ENCODE results near the gene GNAT2.

The GNAT2 gene

GRCh38 chr1:109625176-109625575, 5.8 kb upstream of the GNAT2 start:
- peaks cover 46% of the 10 kb centered on the region for H3K4me1 Mint-ChIP-seq
- H3K4me3 Mint-ChIP-seq: no peak overlapping the region
- H3K27me3 Mint-ChIP-seq: no peaks in the 10 kb centered on the region
- peak overlapping the region in 1 of 2 donors; percentile 27 for H3K27ac Mint-ChIP-seq
- no peak for DNase-seq
- no peak for ATAC-seq
- no peaks in the 10 kb centered on the region for H3K9me3 Mint-ChIP-seq

GRCh38 chr1:109624201-109625010, 5.0 kb upstream of the GNAT2 start:
- Mint-ChIP-seq H3K4me1 (peaks cover 51% of the 10 kb centered on the region), H3K27ac (peak overlapping the region; percentile 87 to 95), H3K9me3 (no peaks in the 10 kb centered on the region), H3K27me3 (no peaks in the 10 kb centered on the region), H3K4me3 (peak overlapping the region; percentile 55 to 76)
- no peak for ATAC-seq
- no peak for DNase-seq

- H3K4me3 Mint-ChIP-seq: peak overlapping the region; percentile 55 to 76
- ATAC-seq: no peak
- peak overlapping the region; percentile 81 to 85 for H3K27ac Mint-ChIP-seq
- no peaks in the 10 kb centered on the region for H3K9me3 Mint-ChIP-seq
- H3K27me3 Mint-ChIP-seq: no peaks in the 10 kb centered on the region
- DNase-seq: no peak
- H3K4me1 Mint-ChIP-seq: peaks cover 59% of the 10 kb centered on the region
Measured at GRCh38 chr1:109623601-109624161, 4.3 kb upstream of the GNAT2 start.

GRCh38 chr1:109622895-109623294, 3.5 kb upstream of the GNAT2 start:
- no peak for DNase-seq
- no peak for ATAC-seq
- peak overlapping the region in 1 of 2 donors; percentile 91 for H3K27ac Mint-ChIP-seq
- peak overlapping the region; percentile 13 to 96 for H3K4me3 Mint-ChIP-seq
- H3K4me1 Mint-ChIP-seq: peaks cover 63% of the 10 kb centered on the region
- H3K9me3 Mint-ChIP-seq: no peaks in the 10 kb centered on the region
- no peaks in the 10 kb centered on the region for H3K27me3 Mint-ChIP-seq

GRCh38 chr1:109622137-109622892, 2.9 kb upstream of the GNAT2 start:
- Mint-ChIP-seq H3K27me3 (no peaks in the 10 kb centered on the region), H3K4me1 (peaks cover 68% of the 10 kb centered on the region)

GRCh38 chr1:109621379-109622136, 2.1 kb upstream of the GNAT2 start:
- peak; percentile 24 for ATAC-seq
- no peak for DNase-seq
- H3K4me3 Mint-ChIP-seq: peak overlapping the region; percentile 96 to 97
- H3K9me3 Mint-ChIP-seq: no peaks in the 10 kb centered on the region
- peak overlapping the region; percentile 71 to 94 for H3K27ac Mint-ChIP-seq
- peaks cover 76% of the 10 kb centered on the region for H3K4me1 Mint-ChIP-seq
- no peaks in the 10 kb centered on the region for H3K27me3 Mint-ChIP-seq

More at GRCh38 chr1:109622137-109622892, 2.9 kb upstream of the GNAT2 start:
- Mint-ChIP-seq H3K9me3 (no peaks in the 10 kb centered on the region), H3K4me3 (peak overlapping the region; percentile 96 to 97), H3K27ac (peak overlapping the region; percentile 71 to 83)
- DNase-seq (no peak), ATAC-seq (no peak)

GRCh38 chr1:109620841-109621286, 1.4 kb upstream of the GNAT2 start:
- peaks cover 83% of the 10 kb centered on the region for H3K4me1 Mint-ChIP-seq
- ATAC-seq: peak; percentile 90

GRCh38 chr1:109620401-109620791, 980 bp upstream of the GNAT2 start:
- H3K9me3 Mint-ChIP-seq: no peaks in the 10 kb centered on the region
- DNase-seq (peak in 1 of 2 donors; percentile 16), ATAC-seq (peak; percentile 1)
- peak overlapping the region; percentile 94 to 97 for H3K27ac Mint-ChIP-seq
- H3K27me3 Mint-ChIP-seq: no peaks in the 10 kb centered on the region
- H3K4me3 Mint-ChIP-seq: peak overlapping the region; percentile 96 to 97
- peaks cover 81% of the 10 kb centered on the region for H3K4me1 Mint-ChIP-seq

More at GRCh38 chr1:109620841-109621286, 1.4 kb upstream of the GNAT2 start:
- Mint-ChIP-seq H3K27ac (peak overlapping the region; percentile 94 to 97), H3K9me3 (no peaks in the 10 kb centered on the region), H3K4me3 (peak overlapping the region; percentile 96 to 97), H3K27me3 (no peaks in the 10 kb centered on the region)
- peak; percentile 88 to 96 for DNase-seq

GRCh38 chr1:109618661-109619575, 498 bp downstream of the GNAT2 start:
- Mint-ChIP-seq H3K27ac (peak overlapping the region; percentile 94 to 97), H3K4me1 (peaks cover 67% of the 10 kb centered on the region), H3K27me3 (no peaks in the 10 kb centered on the region), H3K9me3 (no peaks in the 10 kb centered on the region), H3K4me3 (peak overlapping the region; percentile 96 to 97)
- no peak for DNase-seq
- no peak for ATAC-seq

- Mint-ChIP-seq H3K27me3 (no peaks in the 10 kb centered on the region), H3K4me1 (peaks cover 51% of the 10 kb centered on the region), H3K4me3 (no peak overlapping the region), H3K9me3 (no peaks in the 10 kb centered on the region), H3K27ac (no peak overlapping the region)
- DNase-seq: no peak
- ATAC-seq: peak; percentile 17
Measured at GRCh38 chr1:109617291-109617801, 2.1 kb downstream of the GNAT2 start.

- Mint-ChIP-seq H3K27ac (no peak overlapping the region), H3K4me1 (peaks cover 42% of the 10 kb centered on the region), H3K4me3 (no peak overlapping the region), H3K9me3 (no peaks in the 10 kb centered on the region), H3K27me3 (no peaks in the 10 kb centered on the region)
- ATAC-seq: no peak
- no peak for DNase-seq
Measured at GRCh38 chr1:109616391-109616790, 3.0 kb downstream of the GNAT2 start.

GRCh38 chr1:109615879-109616278, 3.5 kb downstream of the GNAT2 start:
- peaks cover 40% of the 10 kb centered on the region for H3K4me1 Mint-ChIP-seq

GRCh38 chr1:109613361-109614147, 5.9 kb downstream of the GNAT2 start:
- Mint-ChIP-seq H3K4me1 (peaks cover 25% of the 10 kb centered on the region), H3K27ac (no peak overlapping the region), H3K9me3 (no peaks in the 10 kb centered on the region), H3K27me3 (no peaks in the 10 kb centered on the region), H3K4me3 (no peak overlapping the region)
- DNase-seq: no peak
- ATAC-seq: no peak

More at GRCh38 chr1:109615879-109616278, 3.5 kb downstream of the GNAT2 start:
- Mint-ChIP-seq H3K27me3 (no peaks in the 10 kb centered on the region), H3K9me3 (no peaks in the 10 kb centered on the region), H3K4me3 (no peak overlapping the region), H3K27ac (no peak overlapping the region)
- DNase-seq (no peak), ATAC-seq (no peak)
